ENCODE measurements around the gene RNASEH2C. TPM values are rescaled to one million over a fixed set of nuclear protein-coding genes. Genes with fewer than 3 reads are reported as not detected.
"Not testable (repeated sequence)": the region's sequence is repeated elsewhere in the genome, so short reads cannot be mapped to it uniquely, and the experiment has no call there.

RNASEH2C gene
- total RNA-seq, 2 donors from 2014 or later: 23.7 to 31.2 TPM

DNA sequence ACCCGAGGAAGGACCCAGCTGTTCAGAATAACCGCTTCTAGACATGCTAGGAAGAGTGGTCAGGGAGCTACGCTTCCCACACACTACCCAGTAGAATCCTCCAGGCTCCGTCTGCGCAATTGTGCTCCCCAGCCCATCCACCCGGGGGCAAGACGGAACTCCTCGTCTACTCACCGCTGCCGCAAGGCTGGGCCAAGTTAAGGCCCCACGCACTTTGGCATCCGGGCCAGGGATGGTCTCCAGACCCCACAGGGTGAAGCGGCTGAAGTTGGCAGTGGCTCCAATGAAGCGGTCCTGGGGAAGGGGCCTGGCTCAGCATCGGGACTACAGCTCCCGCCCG is 757 bp downstream of the RNASEH2C start:
- ATAC-seq: peak; percentile 38

DNA sequence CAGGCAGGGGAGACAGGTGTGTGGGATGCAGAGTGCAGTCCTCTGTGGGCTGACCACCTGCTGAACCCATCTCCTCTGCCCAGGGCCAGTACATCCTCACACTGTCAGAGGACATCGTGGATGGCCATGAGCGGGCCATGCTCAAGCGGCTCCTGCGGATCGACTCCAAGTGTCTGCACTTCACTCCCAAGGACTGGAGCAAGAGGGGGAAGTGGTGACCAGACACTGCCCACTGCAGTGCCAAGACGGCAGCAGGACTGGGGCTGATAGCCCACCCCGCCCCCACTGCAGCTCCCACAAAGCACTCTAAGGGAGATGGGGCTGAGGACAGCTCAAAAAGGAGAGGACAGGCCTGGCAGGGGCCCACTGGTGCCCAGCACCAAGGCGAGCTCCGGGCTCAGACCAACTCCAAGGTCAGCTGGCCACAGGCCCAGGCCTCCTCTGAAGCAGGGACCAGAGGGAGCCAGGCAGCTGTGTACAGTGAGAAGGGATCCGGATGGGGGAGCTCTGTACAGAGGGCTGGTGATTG is 1.6 kb downstream of the RNASEH2C start:
- intact Hi-C loops (cut with DNase I, micrococcal nuclease): no loop called here
- peak in 1 of 2 donors; percentile 22 for DNase-seq
- no peak for ATAC-seq

More for the DNA sequence above, 757 bp downstream of the RNASEH2C start:
- DNase-seq: peak in 1 of 2 donors; percentile 25
- intact Hi-C loops (cut with DNase I, micrococcal nuclease): no loop called here

DNA sequence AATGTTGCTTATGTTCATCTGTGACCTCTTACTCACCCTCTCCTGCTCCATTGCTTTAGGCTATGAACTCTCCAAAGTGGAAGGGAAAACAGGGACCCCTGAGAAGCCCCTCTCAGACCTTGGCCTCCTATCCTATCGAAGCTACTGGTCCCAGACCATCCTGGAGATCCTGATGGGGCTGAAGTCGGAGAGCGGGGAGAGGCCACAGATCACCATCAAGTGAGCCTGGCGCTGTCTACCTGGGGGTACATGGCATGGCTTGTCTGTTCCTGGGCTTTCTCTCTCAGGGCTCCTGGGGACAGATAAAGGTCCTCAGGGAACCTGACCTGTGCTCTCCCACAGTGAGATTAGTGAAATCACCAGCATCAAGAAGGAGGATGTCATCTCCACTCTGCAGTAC is 2.1 kb downstream of the RNASEH2C start:
- intact Hi-C loops (cut with DNase I, micrococcal nuclease): no loop called here
- no peak for ATAC-seq

DNA sequence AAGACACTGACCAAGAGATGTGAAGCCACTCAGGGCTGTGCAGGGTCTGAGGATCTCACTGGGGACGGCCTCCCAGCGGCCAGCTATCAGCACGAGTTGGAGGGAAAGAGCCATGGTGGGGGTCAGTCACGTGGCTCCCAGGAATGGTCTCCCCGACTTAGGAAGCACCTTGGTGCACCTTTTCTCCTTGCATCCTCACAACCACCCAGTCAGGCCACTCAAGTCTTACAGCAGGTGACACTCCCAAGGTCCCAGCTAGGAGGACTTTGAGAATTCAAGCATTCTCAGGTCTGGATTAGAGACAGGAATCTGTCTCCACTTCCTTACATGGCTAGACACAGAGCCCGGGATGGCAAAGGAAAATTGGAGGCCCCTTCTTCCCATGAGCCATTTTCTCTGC is 2.7 kb downstream of the RNASEH2C start:
- ATAC-seq (no peak), DNase-seq (no peak)
- intact Hi-C loops (cut with DNase I, micrococcal nuclease): no loop called here

More for the DNA sequence above, 2.1 kb downstream of the RNASEH2C start:
- peak in 1 of 2 donors; percentile 15 for DNase-seq

DNA sequence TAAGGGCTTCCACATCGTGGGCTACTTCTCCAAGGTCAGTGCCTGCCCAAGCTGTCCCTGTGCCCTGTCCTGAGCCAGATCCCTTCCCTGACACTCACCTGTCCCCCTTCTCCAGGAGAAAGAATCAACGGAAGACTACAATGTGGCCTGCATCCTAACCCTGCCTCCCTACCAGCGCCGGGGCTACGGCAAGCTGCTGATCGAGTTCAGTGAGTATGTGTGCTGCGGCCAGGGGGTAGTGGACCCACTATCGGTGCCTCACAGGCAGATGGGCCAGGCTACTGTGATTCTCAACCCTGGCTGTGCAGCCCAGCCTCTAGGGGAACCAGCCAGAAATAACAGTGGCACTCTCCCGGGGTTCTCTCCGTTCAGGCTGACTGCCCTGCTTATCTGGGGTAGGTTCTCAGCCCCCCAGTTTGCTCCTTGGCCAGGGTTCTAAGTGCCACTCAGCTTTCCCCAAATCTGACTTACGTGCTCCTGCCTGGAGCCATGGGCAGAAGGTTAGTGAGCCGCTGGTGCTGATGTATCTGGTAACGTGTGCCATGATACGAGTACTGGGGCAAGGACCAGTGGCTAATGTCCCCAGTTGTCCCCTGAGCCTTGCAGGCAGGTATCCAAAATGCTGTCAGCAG is 3.7 kb downstream of the RNASEH2C start:
- DNase-seq (peak in 1 of 2 donors; percentile 19), ATAC-seq (no peak)
- intact Hi-C loops (cut with DNase I, micrococcal nuclease): no loop called here

DNA sequence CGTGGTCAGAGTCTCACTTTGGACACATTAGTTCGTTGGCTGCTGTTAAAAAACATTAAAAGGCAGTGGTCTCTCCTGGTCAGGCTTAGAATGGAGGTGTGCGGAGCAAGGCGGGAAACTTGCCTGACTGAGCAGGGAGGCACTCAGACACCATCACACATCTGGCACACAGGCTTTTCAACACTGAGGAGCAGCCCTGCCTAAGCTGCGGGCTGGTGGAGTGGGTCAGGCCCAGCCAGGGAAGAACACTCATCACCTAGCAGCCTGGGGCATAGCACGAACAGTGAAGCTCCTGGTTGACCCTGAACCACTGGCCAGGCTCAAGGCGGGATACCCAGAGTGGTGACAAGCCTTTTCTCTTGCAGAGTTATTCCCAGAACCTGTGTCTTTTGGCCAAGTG is 4.3 kb downstream of the RNASEH2C start:
- ATAC-seq (no peak), DNase-seq (peak in 1 of 2 donors; percentile 14)
- intact Hi-C loops (cut with DNase I, micrococcal nuclease): no loop called here

DNA sequence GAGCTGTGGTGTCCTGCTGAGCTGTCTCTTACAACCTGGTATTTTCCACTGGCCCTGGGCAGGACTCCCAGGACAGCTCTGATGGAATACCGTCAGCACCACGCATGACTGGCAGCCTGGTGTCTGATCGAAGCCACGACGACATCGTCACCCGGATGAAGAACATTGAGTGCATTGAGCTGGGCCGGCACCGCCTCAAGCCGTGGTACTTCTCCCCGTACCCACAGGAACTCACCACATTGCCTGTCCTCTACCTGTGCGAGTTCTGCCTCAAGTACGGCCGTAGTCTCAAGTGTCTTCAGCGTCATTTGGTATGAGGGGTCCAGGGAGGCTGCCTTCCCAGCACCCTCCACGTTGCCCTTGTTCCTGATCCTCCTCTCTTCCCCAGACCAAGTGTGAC is 6.2 kb downstream of the RNASEH2C start:
- ATAC-seq (no peak), DNase-seq (no peak)
- intact Hi-C loops (cut with DNase I, micrococcal nuclease): loop anchor here in 1 of 2 donors (5.0 kb wide), 1 partner anchor 103 kb away; no protein-coding TSS in a partner anchor

DNA sequence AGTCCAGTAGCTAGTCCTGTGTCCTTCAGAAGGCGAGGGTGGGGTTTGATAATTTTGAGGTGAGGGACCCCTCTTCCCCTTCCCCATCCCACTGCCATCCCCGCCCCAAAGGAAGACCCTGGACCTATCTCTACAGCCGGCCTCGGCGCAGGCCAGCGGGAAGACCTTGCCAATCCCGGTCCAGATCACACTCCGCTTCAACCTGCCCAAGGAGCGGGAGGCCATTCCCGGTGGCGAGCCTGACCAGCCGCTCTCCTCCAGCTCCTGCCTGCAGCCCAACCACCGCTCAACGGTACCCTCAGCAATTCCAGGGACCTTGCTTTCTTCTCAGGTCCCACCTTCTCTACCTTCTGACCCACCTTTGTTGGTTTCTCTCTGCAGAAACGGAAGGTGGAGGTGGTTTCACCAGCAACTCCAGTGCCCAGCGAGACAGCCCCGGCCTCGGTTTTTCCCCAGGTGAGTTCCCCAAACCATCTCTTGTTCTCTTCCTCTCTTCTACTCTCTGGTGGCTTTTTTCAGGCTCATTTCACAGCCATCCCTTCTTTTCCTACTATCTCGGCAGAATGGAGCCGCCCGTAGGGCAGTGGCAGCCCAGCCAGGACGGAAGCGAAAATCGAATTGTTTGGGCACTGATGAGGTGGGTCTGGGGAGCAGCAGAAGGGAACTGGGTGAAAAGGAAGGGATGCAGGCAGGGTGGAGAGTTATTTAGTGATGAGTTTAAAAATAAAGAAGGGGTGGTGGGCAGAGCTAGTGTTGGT is 7.2 kb downstream of the RNASEH2C start:
- ATAC-seq: no peak
- intact Hi-C loops (cut with DNase I, micrococcal nuclease): loop anchor here in 1 of 2 donors (5.0 kb wide), 1 partner anchor 104 kb away; no protein-coding TSS in a partner anchor
- no peak for DNase-seq

DNA sequence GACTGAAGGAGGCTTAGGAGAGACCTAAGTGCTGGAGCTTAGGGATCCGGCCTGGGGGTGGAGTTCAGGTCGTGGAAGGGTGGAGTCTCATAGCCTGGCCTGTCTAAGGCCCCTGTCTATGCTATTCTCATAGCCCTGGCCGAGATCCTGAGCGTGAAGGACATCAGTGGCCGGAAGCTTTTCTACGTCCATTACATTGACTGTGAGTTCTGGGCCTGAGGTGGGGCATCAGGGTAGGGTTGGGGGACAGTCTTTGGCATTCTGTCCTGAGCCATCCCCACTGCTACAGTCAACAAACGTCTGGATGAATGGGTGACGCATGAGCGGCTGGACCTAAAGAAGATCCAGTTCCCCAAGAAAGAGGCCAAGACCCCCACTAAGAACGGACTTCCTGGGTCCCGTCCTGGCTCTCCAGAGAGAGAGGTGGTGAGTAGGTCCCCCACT is 7.9 kb downstream of the RNASEH2C start:
- ATAC-seq (no peak), DNase-seq (no peak)
- intact Hi-C loops (cut with DNase I, micrococcal nuclease): loop anchor here in 1 of 2 donors (5.0 kb wide), 1 partner anchor 105 kb away; no protein-coding TSS in a partner anchor

DNA sequence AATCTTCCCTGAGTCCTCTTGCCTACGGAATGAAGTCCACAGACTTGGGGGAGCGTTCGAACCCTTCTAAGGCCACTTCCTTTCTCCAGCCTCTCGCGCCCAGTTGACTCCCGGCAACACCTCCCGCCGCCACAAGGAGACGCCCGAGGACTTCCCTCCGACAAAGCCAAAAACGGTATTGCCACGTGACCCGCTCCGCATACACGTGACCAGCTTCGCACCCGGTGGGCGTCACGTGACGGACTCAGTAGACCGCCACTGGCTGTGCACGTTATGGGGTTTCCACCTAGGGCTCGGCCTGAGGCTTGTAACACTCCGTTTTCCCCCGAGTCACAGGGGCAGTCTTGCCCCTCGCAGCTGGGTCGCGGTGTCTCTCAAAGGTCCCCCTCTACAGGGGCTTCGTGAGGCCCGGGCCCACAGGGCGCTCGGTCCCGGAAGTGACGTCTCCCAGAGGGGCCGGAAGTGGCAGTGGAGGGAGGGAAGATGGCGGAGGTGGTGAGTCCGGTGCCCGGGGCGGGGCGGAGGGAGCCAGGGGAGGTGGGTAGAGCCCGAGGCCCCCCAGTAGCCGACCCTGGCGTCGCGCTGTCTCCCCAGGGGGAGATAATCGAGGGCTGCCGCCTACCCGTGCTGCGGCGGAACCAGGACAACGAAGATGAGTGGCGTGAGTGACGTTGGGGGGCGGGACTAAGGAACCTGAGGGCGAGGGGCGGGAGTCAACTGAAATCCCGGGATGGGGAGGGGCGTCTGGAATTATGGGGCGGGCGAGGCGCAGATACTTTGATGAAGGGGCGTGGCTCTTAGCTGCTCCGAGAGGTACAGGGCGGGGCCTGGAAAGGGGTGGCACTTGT is 8.6 kb downstream of the RNASEH2C start, which contains the start of gene KAT5:
Gene KAT5, plus strand, starts transcription at position 468 of the 848 bp plus-strand sequence. Its CDS starts 16 bp downstream, at position 484.
- ATAC-seq: peak; percentile 84
- intact Hi-C loops (cut with DNase I, micrococcal nuclease): loop anchor here in 1 of 2 donors (5.0 kb wide), 1 partner anchor 105 kb away; no protein-coding TSS in a partner anchor

DNA sequence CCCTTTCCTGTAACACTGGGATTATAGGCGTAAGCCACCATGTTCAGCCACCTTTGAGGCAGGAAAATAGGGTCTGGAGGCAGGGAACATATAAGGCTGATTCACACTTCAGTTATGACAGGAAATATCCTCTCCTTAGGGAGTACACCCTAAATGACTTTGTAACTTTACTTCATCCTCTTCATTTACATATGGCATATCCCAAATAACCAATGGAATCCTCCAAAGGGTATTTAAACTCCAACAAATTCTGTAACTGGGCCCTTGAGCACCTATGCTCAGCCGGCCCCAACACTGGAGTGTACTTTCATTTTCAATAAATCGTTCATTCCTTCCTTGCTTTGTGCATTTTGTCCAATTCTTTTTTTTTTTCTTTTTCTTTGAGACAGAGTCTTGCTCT is 10.2 kb downstream of the RNASEH2C start:
- DNase-seq (peak in 1 of 2 donors; percentile 12), ATAC-seq (no peak)
- intact Hi-C loops (cut with DNase I, micrococcal nuclease): loop anchor here in 1 of 2 donors (5.0 kb wide), 1 partner anchor 107 kb away; no protein-coding TSS in a partner anchor

More for the DNA sequence above, 8.6 kb downstream of the RNASEH2C start, which contains the start of gene KAT5:
- peak; percentile 99 for DNase-seq

DNA sequence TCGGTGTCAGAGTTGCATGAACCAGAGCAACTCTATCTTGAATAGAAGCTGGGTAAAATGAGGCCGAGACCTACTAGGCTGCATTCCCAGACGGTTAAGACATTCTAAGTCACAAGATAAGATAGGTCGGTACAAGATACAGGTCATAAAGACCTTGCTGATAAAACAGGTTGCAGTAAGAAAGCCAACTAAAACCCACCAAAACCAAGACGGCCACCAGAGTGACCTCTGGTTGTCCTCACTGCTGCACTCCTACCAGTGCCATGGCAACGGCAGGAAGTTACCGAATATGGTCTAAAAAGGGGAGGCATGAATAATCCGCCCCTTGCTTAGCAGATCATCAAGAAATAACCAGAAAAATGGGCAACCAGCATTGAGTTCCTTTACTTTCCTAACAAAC is 10.9 kb downstream of the RNASEH2C start:
- ATAC-seq (no peak), DNase-seq (peak in 1 of 2 donors; percentile 7)
- intact Hi-C loops (cut with DNase I, micrococcal nuclease): loop anchor here in 1 of 2 donors (5.0 kb wide), 1 partner anchor 108 kb away; no protein-coding TSS in a partner anchor

DNA sequence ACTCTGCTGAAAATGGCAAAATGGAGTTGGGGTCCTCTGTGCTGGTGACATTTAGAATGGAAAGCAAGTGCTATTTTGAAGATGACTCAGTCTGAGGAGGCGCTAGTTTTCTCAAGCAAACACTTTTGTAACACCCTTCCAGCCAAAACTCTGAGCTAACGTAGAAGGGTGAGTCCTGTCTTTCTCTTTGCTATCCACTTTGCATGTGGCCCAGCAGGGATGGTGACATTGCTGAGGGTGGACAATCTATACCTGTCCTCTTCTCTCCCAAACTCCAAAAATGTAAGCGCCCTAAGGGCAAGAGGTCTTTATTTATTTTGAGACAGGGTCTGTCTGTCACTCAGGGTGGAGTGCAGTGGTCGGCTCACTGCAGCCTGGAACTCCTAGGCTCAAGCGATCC is 12.1 kb downstream of the RNASEH2C start:
- DNase-seq (no peak), ATAC-seq (no peak)
- intact Hi-C loops (cut with DNase I, micrococcal nuclease): no loop called here

DNA sequence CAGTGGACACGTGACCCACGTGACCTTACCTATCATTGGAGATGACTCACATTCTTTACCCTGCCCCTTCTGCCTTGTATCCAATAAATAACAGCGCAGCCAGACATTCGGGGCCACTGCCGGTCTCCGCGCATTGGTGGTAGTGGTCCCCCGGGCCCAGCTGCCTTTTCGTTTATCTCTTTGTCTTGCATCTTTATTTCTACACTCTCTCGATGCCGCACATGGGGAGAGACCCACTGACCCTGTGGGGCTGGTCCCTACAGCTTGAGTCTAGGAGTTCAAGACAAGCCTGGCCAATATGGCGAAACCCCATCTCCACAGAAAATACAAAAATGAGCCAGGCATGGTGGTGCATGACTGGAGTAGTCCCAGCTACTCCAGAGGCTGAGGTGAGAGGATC is 13.6 kb downstream of the RNASEH2C start:
- intact Hi-C loops (cut with DNase I, micrococcal nuclease); ATAC-seq: not testable (repeated sequence)
- DNase-seq: peak in 1 of 2 donors; percentile 7

DNA sequence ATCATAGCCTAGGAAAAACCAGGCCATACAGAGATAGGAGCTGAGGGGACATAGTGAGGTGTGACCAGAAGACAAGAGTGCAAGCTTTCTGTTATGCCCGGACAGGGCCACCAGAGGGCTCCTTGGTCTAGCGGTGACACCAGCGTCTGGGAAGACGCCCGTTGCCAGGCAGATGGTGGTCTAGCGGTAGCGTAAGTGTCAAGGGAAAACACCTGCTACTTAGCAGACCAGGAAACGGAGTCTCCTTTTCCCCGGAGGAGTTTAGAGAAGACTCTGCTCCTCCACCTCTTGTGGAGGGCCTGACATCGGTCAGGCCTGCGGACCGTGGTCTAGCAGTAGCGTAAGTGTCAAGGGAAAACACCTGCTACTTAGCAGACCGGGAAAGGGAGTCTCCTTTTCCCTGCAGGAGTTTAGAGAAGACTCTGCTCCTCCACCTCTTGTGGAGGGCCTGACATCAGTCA is 14.3 kb downstream of the RNASEH2C start:
- DNase-seq: peak; percentile 75 to 84
- ATAC-seq; intact Hi-C loops (cut with DNase I, micrococcal nuclease): not testable (repeated sequence)

DNA sequence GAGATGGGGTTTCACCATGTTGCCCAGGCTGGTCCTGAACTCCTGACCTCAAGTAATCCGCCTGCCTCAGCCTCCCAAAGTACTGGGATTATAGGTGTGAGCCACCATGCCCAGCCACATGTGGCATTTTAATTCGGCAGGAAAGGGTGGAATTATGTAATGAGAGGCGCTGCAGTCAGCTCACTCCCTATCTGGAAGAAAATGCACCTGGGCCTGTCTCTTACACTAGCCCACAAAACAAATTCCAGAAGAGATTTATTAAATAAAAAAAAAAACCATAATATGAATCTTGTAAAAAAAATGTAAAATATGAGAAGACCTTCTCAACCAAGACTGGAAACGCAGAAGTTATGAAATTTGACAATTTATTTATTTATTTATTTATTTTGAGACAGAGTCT is 16.8 kb downstream of the RNASEH2C start:
- intact Hi-C loops (cut with DNase I, micrococcal nuclease): no loop called here
- DNase-seq (no peak), ATAC-seq (no peak)

DNA sequence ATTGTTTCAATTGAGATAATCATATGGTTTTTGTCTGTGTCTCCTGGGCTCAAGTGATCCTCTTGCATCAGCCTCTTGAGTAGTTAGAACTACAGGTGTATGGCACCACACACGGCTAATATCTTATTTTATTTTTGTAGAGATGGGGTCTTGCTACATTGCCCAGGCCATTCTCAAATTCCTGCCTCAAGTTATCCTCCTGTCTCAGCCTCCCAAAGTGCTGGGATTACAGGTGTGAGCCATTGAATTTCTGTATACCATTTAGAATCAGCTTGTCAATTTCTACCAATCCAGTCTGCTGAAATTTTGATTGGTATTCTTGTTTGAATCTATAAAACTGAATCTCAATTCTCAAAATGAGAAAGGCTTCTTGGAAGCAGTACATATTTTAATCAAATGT is 18.9 kb downstream of the RNASEH2C start:
- DNase-seq: no peak
- no peak for ATAC-seq
- intact Hi-C loops (cut with DNase I, micrococcal nuclease): no loop called here

DNA sequence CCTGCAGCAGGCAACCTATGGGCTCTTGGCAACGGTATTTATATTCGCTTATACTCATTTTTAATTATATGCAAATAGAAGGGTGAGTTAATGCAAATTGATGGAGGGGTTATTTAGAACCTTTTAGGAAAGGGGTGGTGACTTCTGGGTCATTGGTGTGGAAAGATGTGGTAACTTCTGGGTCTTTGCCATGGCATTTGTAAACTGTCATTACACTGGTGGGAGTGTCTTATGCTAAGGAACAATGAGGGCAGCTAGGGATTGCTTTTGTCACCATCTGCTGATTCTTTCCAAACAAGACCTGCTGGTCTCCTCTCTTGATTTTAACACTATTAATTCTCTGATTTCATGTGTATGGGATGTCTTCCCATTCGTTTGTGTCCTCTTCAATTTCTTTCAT is 20.2 kb downstream of the RNASEH2C start:
- peak in 1 of 2 donors; percentile 1 for DNase-seq
- no peak for ATAC-seq
- intact Hi-C loops (cut with DNase I, micrococcal nuclease): no loop called here

Data from left colon (tissue), 2 donors.